Measurements from ENCODE around the gene CAPNS2.

CAPNS2 gene

DNA sequence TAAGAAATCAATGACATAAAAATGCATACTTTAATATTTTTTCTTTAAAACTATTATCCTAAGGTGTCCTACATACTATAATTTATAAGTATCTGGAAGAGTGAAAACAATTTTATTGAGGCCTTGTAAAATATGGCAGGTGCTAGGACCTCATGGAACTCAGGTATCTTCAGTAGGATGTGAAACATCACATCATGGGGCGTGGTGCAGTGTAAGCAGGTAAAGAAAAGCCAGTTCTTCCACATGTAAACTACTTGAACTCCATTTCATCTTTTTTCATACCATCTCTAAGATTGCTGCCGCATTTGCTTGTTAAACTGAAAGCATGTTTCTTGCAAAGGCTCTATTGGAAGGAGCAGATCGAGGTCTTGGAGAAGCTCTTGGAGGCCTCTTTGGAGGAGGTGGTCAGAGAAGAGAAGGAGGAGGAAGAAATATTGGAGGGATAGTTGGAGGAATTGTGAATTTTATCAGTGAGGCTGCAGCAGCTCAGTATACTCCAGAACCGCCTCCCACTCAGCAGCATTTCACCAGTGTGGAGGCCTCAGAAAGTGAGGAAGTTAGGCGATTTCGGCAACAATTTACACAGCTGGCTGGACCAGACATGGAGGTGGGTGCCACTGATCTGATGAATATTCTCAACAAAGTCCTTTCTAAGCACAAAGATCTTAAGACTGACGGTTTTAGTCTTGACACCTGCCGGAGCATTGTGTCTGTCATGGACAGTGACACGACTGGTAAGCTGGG is at the start of gene CAPNS2:
Gene CAPNS2 (plus strand): TSS at position 253 of the 744 bp plus-strand sequence. CDS start 73 bp downstream, at position 326.
- DNase-seq (ENCODE audit: low read depth, low spot score) = no peak

DNA sequence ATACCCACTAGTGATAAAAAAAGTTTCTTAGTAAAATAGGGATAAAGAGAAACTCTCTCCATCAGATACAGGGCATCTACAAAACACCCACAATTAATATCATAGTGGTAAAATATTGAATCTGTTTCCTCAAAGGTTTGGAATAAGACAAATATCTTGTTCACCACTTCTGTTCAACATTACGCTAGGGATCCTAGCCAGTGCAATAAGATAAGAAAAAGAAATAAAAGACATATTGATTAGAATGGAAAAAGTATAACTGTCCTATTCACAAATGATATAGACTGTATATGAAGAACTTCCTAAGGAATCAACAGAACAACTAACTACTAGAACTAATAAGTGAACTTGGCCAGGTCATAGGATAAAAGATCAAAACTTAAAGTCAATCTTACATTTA is 44.7 kb upstream of the CAPNS2 start:
- DNase-seq (ENCODE audit: low read depth, low spot score) = no peak

GRCh38 chr16:55526441-55526840 is 40.0 kb upstream of the CAPNS2 start:
- DNase-seq (ENCODE audit: low read depth, low spot score) = no peak

DNA sequence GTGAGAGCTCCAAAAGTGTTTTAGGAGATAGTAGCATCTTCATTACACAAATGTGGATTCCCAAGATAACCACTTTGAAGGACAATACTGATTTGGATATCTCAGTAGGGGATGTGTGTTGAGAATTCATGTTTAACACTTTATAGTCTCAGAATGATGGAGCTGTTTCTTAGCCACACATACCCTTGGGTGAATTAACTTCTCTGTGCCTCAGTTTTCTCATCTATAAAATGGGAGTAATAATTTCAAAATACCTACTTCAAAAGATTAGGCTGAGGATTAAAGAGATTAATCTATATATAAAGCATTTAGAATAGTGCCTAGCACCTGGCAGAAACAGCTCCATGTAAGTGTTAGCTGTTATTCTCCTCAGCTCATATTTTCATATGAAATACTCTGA is 38.6 kb upstream of the CAPNS2 start:
- DNase-seq (ENCODE audit: low read depth, low spot score) = no peak

DNA sequence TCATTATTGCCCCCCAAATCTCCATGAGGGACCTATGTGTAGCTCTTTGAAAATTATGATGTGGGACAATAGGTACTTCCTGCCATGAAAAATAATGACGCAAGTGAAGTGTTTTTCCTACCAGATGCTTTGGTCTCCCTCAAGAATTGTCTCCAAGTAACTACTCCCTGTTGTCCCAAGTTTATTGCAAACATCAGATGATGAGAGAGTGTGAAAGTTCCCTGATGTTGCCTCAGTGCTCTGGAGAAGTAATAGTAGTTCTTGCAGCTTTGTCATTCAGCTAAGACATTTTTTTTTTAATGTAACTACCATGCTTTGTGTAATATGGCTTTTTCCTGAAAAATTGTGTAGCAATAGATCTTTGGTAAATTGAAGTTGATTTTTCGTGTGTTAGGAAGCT is 37.5 kb upstream of the CAPNS2 start:
- no peak for DNase-seq (ENCODE audit: low read depth, low spot score)

- DNase-seq (ENCODE audit: low read depth, low spot score) = no peak
Measured at GRCh38 chr16:55530316-55530856, 36.1 kb upstream of the CAPNS2 start.

DNA sequence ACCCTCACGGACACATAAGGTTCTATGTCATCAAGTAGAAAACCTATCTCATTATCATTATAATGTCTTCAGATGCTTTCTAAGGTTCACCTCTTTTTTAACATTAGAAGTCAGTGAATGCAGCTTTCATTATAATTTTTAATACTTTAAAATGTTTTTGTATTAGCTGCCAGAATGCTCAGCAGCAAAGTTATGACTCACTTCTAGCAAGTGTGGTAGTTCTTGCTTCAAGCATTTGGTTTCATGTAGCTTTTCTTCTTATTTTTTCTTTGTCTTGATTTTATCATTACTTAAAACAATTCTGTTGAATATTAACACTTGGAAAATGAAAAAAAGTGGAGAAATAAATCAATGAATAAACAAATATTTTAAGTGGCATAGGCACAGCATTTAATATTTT is 34.3 kb upstream of the CAPNS2 start:
- no peak for DNase-seq (ENCODE audit: low read depth, low spot score)

- DNase-seq (ENCODE audit: low read depth, low spot score) = no peak
Measured at GRCh38 chr16:55534756-55535155, 31.7 kb upstream of the CAPNS2 start.

DNA sequence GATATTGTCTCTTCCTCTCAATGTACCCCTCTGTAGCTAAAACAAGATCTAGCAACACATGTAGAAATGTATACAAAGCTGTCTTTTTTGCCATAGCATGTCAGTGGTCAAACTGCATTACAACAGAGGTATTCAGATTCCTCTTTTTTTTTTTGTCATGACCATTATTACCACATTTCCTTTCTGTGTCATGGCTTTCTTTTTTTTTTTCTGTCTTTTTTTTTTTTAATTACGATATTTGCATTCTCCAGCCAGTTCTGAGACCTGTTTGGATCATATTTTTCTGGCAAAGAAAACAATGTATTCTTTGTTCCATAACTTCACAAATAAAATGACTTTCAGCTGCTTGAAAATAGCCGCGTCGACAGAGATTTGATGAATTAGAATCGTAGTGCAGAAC is 27.4 kb upstream of the CAPNS2 start:
- DNase-seq (ENCODE audit: low read depth, low spot score) = no peak

- no peak for DNase-seq (ENCODE audit: low read depth, low spot score)
Measured at GRCh38 chr16:55539488-55539887, 27.0 kb upstream of the CAPNS2 start.

DNA sequence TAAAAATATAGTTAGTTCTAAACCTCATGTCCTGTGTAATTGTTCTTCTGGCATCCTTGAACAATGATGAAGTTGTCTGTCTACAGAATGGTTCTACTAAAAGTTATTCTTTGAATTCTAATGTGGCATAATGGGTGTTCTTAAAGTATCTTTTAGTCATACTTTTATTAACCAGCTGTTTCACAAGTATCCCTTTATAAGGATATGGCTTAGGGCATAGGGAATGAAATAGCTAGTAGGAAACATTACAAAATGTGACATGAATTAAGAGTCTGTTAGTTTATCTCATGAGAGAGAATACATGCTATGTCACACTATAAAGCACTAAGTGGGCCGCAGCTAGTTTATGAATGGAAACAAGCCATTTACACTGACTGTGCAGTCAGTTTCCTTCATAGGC is 26.3 kb upstream of the CAPNS2 start:
- DNase-seq (ENCODE audit: low read depth, low spot score) = no peak

DNA sequence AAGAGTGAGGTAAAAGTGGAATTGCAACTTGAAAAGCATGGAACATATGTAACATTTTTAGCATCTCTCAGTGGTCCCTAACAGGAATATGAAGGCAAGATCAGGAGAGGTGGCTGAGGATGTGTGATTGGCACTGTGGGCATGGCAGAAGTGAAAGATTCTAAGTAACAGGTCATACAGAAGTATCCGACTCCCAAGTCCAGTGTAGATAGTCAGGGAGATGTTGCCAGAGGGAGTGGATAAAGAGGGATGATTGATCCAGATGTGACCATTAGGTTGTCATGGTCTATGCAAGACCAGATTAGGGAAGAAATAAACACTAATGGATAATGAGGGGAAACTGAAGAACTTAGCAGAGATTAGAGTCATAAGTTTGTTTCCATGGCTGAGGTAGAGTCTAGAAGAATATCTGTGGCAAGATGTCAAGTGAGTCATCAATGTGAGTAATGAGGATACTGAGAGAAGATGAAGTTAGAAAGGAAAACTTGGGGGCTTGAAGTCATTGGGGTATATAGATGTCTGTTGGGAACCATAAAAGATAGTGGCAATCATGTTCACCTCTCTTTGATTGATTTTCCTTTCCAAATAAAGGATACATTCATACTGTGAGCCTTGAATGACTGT is 23.9 kb upstream of the CAPNS2 start:
- no peak for DNase-seq (ENCODE audit: low read depth, low spot score)

GRCh38 chr16:55543472-55543871 is 23.0 kb upstream of the CAPNS2 start:
- no peak for DNase-seq (ENCODE audit: low read depth, low spot score)

DNA sequence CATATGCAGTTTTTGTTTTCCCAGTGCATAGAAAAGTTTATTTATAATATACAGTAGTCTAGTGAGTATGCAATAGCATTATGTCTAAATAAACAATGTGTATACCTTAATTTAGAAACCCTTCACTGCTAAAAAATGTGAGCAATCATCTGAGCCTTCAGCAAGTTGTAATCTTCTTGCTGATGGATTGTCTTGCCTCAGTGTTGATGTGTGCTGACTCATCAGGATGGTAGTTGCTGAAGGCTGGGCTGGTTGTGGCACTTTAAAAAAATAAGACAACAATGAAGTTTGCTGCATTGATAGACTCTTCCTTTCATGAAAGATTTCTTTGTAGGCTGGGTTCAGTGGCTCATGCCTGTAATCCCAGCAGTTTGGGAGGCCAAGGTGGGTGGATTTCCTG is 13.9 kb upstream of the CAPNS2 start:
- no peak for DNase-seq (ENCODE audit: low read depth, low spot score)

DNA sequence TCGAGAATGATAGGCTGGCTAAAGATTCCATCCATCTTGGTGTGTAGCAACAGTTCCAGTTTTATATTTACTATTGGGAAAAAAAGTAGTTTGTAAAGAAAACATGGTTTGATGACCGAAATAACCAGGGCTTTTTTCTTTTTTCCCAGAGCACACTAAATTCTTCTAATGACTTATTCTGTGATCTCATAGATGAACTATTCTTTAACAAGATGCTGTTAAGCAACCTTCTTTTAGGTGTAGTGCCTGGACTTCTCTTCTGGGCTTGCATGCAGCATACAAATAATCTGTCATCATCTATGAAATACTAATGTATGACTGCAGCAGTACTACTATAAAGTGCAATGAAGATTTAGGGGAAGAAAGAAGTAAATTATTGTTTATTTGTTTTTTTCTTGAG is 11.0 kb upstream of the CAPNS2 start:
- DNase-seq (ENCODE audit: low read depth, low spot score) = no peak

DNA sequence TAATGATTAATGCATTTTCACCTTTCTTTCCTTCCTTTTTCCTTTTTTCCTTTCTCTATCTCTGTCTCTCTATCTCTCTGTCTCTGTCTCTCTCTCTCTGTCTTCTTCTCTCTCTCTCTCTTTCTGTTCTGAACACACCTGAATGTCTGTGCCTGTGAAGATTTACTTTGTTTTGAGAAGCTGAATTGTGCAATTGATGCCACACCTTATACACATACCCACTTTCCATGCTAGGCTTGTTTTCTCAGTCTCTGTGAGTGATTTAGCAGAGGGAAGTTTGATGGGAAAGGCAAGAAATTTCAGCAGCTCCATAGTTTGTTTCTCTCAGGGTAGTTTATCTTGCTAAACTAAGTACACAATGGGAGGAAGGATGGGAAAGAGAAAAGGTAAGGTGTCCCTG is 9.3 kb upstream of the CAPNS2 start:
- no peak for DNase-seq (ENCODE audit: low read depth, low spot score)

DNA sequence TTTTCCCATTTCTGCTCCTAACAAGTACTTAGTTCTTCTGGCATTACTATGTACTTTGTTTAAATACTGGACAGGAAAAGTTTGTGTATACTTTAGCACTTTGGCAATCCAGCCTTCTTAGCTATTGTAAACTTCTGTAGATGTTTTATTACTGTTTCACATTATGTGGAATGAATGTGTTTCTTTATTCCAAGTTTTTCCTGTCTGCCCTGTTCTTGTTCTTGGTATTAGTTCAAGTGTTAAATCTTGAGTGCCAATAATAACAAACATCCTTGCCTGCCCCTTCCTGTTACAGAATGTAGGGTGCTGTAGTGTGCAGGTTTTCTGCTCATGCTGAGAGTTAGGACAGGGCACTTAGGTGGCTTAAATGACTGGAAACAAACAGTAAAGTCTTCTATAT is 7.3 kb upstream of the CAPNS2 start:
- DNase-seq (ENCODE audit: low read depth, low spot score) = no peak

DNA sequence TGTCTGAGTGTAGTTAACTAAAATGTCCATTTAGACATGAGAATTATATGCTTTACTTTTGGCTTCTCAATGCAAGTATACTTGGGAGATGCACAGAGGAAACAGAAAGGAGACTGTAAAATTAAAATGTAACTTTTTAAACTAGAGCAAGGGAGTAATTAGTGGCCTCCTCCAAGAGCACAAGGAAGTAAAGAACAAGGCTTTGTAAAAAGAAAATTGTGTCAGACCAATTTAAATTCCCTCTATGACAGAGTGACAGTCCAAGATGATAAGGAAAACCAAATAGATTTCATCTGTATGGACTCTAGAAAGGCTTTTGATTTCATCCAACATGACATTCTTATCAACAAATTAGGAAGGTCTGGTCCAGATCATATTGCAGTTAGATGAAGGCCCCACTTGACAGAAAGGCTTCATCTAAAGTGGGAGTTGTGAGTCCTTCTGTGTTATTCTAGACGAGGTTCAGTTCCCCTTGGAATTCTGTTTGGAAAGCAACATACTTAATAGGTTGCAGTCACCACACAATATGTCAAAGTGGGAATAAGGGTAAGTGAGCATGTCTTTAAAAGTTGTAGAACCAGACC is 6.5 kb upstream of the CAPNS2 start:
- no peak for DNase-seq (ENCODE audit: low read depth, low spot score)

GRCh38 chr16:55561319-55561848 is 5.1 kb upstream of the CAPNS2 start:
- no peak for DNase-seq (ENCODE audit: low read depth, low spot score)

DNA sequence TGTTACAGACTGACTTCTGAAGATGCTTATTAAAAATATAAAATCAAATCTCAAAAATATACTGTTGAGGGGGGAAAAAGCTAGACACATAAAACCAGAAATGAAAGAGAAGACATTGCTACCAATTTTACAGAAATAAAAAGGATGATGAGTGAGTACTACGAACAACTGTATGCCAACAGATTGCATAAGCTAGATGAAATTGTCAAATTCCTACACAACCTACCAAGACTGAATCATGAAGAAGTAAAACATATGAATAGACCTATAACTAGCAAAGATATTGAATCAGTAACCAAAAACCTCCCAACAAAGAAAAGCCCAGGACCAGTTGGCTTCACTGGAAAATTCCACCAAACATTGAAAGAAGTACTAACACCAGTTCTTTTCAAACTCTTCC is 3.5 kb upstream of the CAPNS2 start:
- no peak for DNase-seq (ENCODE audit: low read depth, low spot score)

GRCh38 chr16:55563797-55564196 is 2.7 kb upstream of the CAPNS2 start:
- DNase-seq (ENCODE audit: low read depth, low spot score) = no peak

- no peak for DNase-seq (ENCODE audit: low read depth, low spot score)
Measured at GRCh38 chr16:55565086-55565485, 1.4 kb upstream of the CAPNS2 start.

GRCh38 chr16:55567382-55567781 is 898 bp downstream of the CAPNS2 start:
- no peak for DNase-seq (ENCODE audit: low read depth, low spot score)

Data from iPS DF 19.7 (cell line).